Activated CD8-positive, alpha-beta memory T cell treated with anti-CD3 and anti-CD28 coated beads, Interleukin-2, amount 10 ng/mL, durations not matched to agents 7 days and 5 days (primary cell): ENCODE data around the gene SPDEF. TPM values are rescaled to one million over a fixed set of nuclear protein-coding genes. Genes with fewer than 3 reads are reported as not detected.

Experiments
- ATAC-seq: fragments of 150-1000 bp; cut with Tn5 transposase; one replicate; pipeline ENCODE4 v1.10.0; 2021; ENCODE audit warnings: moderate library complexity
- CTCF ChIA-PET: fragments of 350-600 bp; sonication (Branson Sonifier 250); formaldehyde crosslinking; loops from one replicate; lab custom pipeline; 2021; ENCODE audit warnings: antibody characterized with exemption; lab: Charles Lee
- DNase-seq: peaks from one replicate; pipeline ENCODE4 v3.0.0-alpha.2; 2020
- H3K27ac Mint-ChIP-seq: one replicate; pipeline ENCODE4 v1.8.0; 2021; ENCODE audit warnings: mild to moderate bottlenecking, mixed read lengths
- H3K27me3 Mint-ChIP-seq: one replicate; pipeline ENCODE4 v1.8.0; 2021; ENCODE audit warnings: mixed read lengths
- H3K36me3 Mint-ChIP-seq: one replicate; pipeline ENCODE4 v1.8.0; 2021; ENCODE audit warnings: mild to moderate bottlenecking, mixed read lengths
- H3K4me1 Mint-ChIP-seq: one replicate; pipeline ENCODE4 v1.8.0; 2021; ENCODE audit warnings: mixed read lengths
- H3K4me3 Mint-ChIP-seq: one replicate; pipeline ENCODE4 v1.8.0; 2021; ENCODE audit warnings: mild to moderate bottlenecking, moderate library complexity, mixed read lengths
- H3K9me3 Mint-ChIP-seq: one replicate; pipeline ENCODE4 v1.8.0; 2022; ENCODE audit warnings: low read depth, mixed read lengths
- total RNA-seq, 2 experiments: library from RNA; stranded (reverse); gene quantifications; one replicate each; pipeline ENCODE4 v1.2.3, GENCODE V29; 2021

The SPDEF gene
- total RNA-seq, 2 experiments from 2014 or later: 0.12 TPM; not detected in 1

GRCh38 chr6:34494973-34495372 is 61.2 kb downstream of the SPDEF start:
- DNase-seq (no peak), ATAC-seq (no peak)
- Mint-ChIP-seq H3K27me3 (no peaks in the 10 kb centered on the region), H3K36me3 (no peaks in the 10 kb centered on the region), H3K4me3 (no peak overlapping the region), H3K4me1 (peaks cover 2% of the 10 kb centered on the region), H3K9me3 (no peaks in the 10 kb centered on the region), H3K27ac (no peak overlapping the region)
- CTCF ChIA-PET: interaction anchor here (0.7 kb wide), 1 partner anchor 553 kb away, joined by 3 read pairs; no protein-coding TSS in a partner anchor

DNA sequence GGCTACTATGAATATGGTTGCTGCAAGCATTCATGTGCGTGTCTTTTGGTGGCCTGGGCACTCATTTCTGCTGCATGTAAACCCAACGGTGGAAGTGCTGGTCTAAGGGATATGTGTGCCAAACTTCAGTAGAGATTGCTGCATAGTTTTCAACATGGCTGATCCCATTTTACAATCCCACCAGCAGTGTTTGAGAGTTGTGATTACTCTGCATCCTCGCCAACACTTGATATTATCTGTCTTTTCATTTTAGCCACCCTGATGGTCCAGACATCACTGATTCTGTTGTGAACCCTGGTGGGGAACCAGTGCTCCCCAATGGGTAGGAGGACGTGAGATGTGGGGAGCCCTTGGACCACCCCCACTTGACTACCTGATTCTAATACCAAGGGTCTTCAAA is 62.8 kb downstream of the SPDEF start:
- no peaks in the 10 kb centered on the region for H3K27me3 Mint-ChIP-seq
- ATAC-seq (no peak), DNase-seq (no peak)
- H3K27ac Mint-ChIP-seq: no peak overlapping the region
- H3K9me3 Mint-ChIP-seq: no peaks in the 10 kb centered on the region
- peaks cover 12% of the 10 kb centered on the region for H3K4me1 Mint-ChIP-seq
- no peak overlapping the region for H3K4me3 Mint-ChIP-seq
- no peaks in the 10 kb centered on the region for H3K36me3 Mint-ChIP-seq
- CTCF ChIA-PET: interaction anchor here (1.0 to 1.3 kb wide), 2 partner anchors 12 to 18 kb away, joined by 3 read pairs; no protein-coding TSS in a partner anchor

GRCh38 chr6:34491091-34491430 is 65.1 kb downstream of the SPDEF start:
- H3K9me3 Mint-ChIP-seq: no peaks in the 10 kb centered on the region
- no peaks in the 10 kb centered on the region for H3K27me3 Mint-ChIP-seq
- H3K27ac Mint-ChIP-seq: no peak overlapping the region
- H3K4me1 Mint-ChIP-seq: peaks cover 27% of the 10 kb centered on the region
- H3K4me3 Mint-ChIP-seq: no peak overlapping the region
- ATAC-seq (no peak), DNase-seq (no peak)
- CTCF ChIA-PET: no interaction called here
- no peaks in the 10 kb centered on the region for H3K36me3 Mint-ChIP-seq

DNA sequence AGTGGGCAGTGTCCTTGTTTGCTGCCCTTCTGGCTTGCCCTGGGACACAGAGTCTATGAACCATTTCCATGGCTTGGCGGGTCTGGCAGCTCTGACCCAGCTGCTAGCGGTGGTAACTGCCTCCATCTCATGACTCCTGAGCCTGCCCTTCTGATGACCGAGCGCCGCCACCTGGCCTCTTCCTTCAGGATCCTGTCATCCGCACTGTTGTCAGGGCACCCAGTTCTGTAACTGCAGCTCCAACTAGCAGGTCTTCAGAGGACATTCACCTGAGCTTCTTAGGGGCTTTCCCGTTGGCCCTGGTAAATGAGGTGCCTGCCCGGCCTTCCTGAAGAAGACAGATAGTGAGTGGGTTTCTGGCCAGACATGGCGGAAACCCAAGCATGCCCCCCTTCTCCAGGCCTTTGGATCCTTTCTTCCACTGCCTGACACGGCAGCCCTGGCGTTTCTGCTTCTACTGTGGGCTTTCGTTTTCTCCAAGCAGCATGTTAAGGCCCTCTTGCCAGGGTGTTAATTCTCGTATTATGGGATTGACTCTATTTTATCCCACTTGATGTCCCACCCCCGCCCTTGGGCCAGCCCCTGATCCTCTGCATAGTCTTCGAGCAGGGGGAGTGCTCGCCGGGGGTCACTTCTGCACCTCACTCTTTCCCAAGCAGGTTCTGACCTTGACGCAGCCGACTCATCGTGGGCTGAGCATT is 65.6 kb downstream of the SPDEF start:
- H3K4me3 Mint-ChIP-seq: no peak overlapping the region
- H3K36me3 Mint-ChIP-seq: no peaks in the 10 kb centered on the region
- H3K27me3 Mint-ChIP-seq: no peaks in the 10 kb centered on the region
- no peak for DNase-seq
- H3K4me1 Mint-ChIP-seq: peaks cover 32% of the 10 kb centered on the region
- H3K9me3 Mint-ChIP-seq: no peaks in the 10 kb centered on the region
- CTCF ChIA-PET: interaction anchor here (0.8 to 1.1 kb wide), 2 partner anchors 31 to 119 kb away, joined by 3 read pairs; no protein-coding TSS in a partner anchor
- ATAC-seq: no peak
- no peak overlapping the region for H3K27ac Mint-ChIP-seq

- H3K9me3 Mint-ChIP-seq: no peaks in the 10 kb centered on the region
- no peaks in the 10 kb centered on the region for H3K36me3 Mint-ChIP-seq
- DNase-seq: peak; percentile 63
- peaks cover 44% of the 10 kb centered on the region for H3K4me1 Mint-ChIP-seq
- peak; percentile 11 for ATAC-seq
- no peak overlapping the region for H3K27ac Mint-ChIP-seq
- CTCF ChIA-PET: interaction anchor here (0.9 to 1.1 kb wide), 4 partner anchors 14 to 294 kb away, joined by 3 to 4 read pairs (median 3); no protein-coding TSS in a partner anchor
- no peaks in the 10 kb centered on the region for H3K27me3 Mint-ChIP-seq
- H3K4me3 Mint-ChIP-seq: no peak overlapping the region
Observed at GRCh38 chr6:34489207-34489805, 66.8 kb downstream of the SPDEF start.

Other genes with a start within 250 kb of the SPDEF start
- gene NUDT3, start 163.7 kb downstream of the SPDEF start, total RNA-seq: 10 to 100 TPM in 1 of 2 experiments, 1 to 10 TPM in 1; 8.6 to 13.4 TPM
- gene RPS10, start 130.3 kb downstream of the SPDEF start, total RNA-seq: 1,000 to 10,000 TPM; 1,124 to 1,323 TPM
- 1 to 10 TPM in 1 of 2 experiments, under 1 TPM in 1; 0.59 to 2.2 TPM for gene PACSIN1, start 90.3 kb downstream of the SPDEF start, total RNA-seq
- gene ILRUN, start 140.4 kb upstream of the SPDEF start, total RNA-seq: 10 to 100 TPM; 73.7 to 79.8 TPM
- gene SNRPC, start 201.2 kb upstream of the SPDEF start, total RNA-seq: 100 to 1,000 TPM; 122 to 140 TPM
- gene BLTP3A, start 235.8 kb upstream of the SPDEF start, total RNA-seq: 10 to 100 TPM; 14.4 to 15.7 TPM